H9 (cell line): Measurements from ENCODE around the gene SLC1A4. TPM values are rescaled to one million over a fixed set of nuclear protein-coding genes. Genes with fewer than 3 reads are reported as not detected.

Experiments used
- DNase-seq: peaks from one replicate; pipeline ENCODE4 v3.0.0-alpha.2; 2017
- H2AFZ ChIP-seq: one replicate; pipeline ENCODE4 v1.6.1; 2013; ENCODE audit warnings: mild to moderate bottlenecking, low read length, control low read depth, moderate library complexity
- H2AK5ac ChIP-seq: 2 replicates; pipeline ENCODE4 v1.6.1; 2013; ENCODE audit warnings: low read length, control low read depth, mixed read lengths; ENCODE audit not compliant: insufficient read length
- H2BK120ac ChIP-seq: one replicate; pipeline ENCODE4 v1.6.1; 2013; ENCODE audit warnings: low read depth, mild to moderate bottlenecking, low read length, control low read depth, inconsistent platforms; ENCODE audit not compliant: poor library complexity, severe bottlenecking
- H2BK12ac ChIP-seq: 2 replicates; pipeline ENCODE4 v1.6.1; 2013; ENCODE audit warnings: low read length, control low read depth, mixed read lengths, low read depth; ENCODE audit not compliant: insufficient read length
- H2BK15ac ChIP-seq: 2 replicates; pipeline ENCODE4 v1.6.1; 2013; ENCODE audit warnings: low read depth, low read length, control low read depth
- H2BK20ac ChIP-seq: one replicate; pipeline ENCODE4 v1.6.1; 2013; ENCODE audit warnings: low read depth, mild to moderate bottlenecking, low read length, control low read depth, inconsistent platforms; ENCODE audit not compliant: poor library complexity, severe bottlenecking
- H2BK5ac ChIP-seq: 2 replicates; pipeline ENCODE4 v1.6.1; 2013; ENCODE audit warnings: low read length, control low read depth, mixed read lengths; ENCODE audit not compliant: insufficient read length
- H3K14ac ChIP-seq: 2 replicates; pipeline ENCODE4 v1.6.1; 2013; ENCODE audit warnings: low read length, control low read depth; ENCODE audit not compliant: insufficient read depth
- H3K18ac ChIP-seq: 2 replicates; pipeline ENCODE4 v1.6.1; 2013; ENCODE audit warnings: low read depth, mild to moderate bottlenecking, mixed read lengths, low read length, control low read depth; ENCODE audit not compliant: insufficient read length
- H3K23ac ChIP-seq: 2 replicates; pipeline ENCODE4 v1.6.1; 2013; ENCODE audit warnings: low read length, control low read depth, mixed read lengths, low read depth; ENCODE audit not compliant: insufficient read length
- H3K23me2 ChIP-seq: 2 replicates; pipeline ENCODE4 v1.6.1; 2013; ENCODE audit warnings: low read depth, mild to moderate bottlenecking, mixed read lengths, low read length, control low read depth; ENCODE audit not compliant: insufficient read length, poor library complexity, severe bottlenecking
- H3K27ac ChIP-seq: 2 replicates; pipeline ENCODE4 v1.5.1; 2013; ENCODE audit warnings: low read length, control low read depth, mixed read lengths, low read depth; ENCODE audit not compliant: insufficient read length
- H3K27me3 ChIP-seq: 2 replicates; pipeline ENCODE4 v1.6.1; 2013; ENCODE audit warnings: low read length, control low read depth, inconsistent platforms; ENCODE audit not compliant: insufficient read depth
- H3K4ac ChIP-seq: 2 replicates; pipeline ENCODE4 v1.6.1; 2013; ENCODE audit warnings: low read depth, mild to moderate bottlenecking, control low read depth, inconsistent platforms, low read length, moderate library complexity
- H3K4me1 ChIP-seq: 2 replicates; pipeline ENCODE4 v1.6.1; 2013; ENCODE audit warnings: low read length, control low read depth, inconsistent platforms; ENCODE audit not compliant: insufficient read depth
- H3K4me2 ChIP-seq: 2 replicates; pipeline ENCODE4 v1.6.1; 2013; ENCODE audit warnings: low read length, control low read depth, mixed read lengths; ENCODE audit not compliant: insufficient read length, insufficient read depth
- H3K56ac ChIP-seq: 2 replicates; pipeline ENCODE4 v1.6.1; 2013; ENCODE audit warnings: low read depth, mild to moderate bottlenecking, mixed read lengths, low read length, control low read depth; ENCODE audit not compliant: insufficient read length
- H3K79me1 ChIP-seq: 2 replicates; pipeline ENCODE4 v1.6.1; 2013; ENCODE audit warnings: low read depth, mild to moderate bottlenecking, moderate library complexity, low read length, control low read depth, inconsistent platforms; ENCODE audit not compliant: insufficient read depth, poor library complexity, severe bottlenecking
- H3K79me2 ChIP-seq: 2 replicates; pipeline ENCODE4 v1.6.1; 2013; ENCODE audit warnings: low read length, control low read depth, inconsistent platforms; ENCODE audit not compliant: insufficient read depth
- H3K9ac ChIP-seq: 2 replicates; pipeline ENCODE4 v1.6.1; 2013; ENCODE audit warnings: low read length, control low read depth, mixed read lengths; ENCODE audit not compliant: insufficient read length; ENCODE audit errors: extremely low read depth
- H3K9me3 ChIP-seq: one replicate; pipeline ENCODE4 v1.6.1; 2013; ENCODE audit warnings: low read depth, low read length, inconsistent platforms; ENCODE audit not compliant: control insufficient read depth
- H3T11ph ChIP-seq: one replicate; pipeline ENCODE4 v1.6.1; 2013; ENCODE audit warnings: mild to moderate bottlenecking, low read length, control low read depth, inconsistent platforms
- H4K20me1 ChIP-seq: one replicate; pipeline ENCODE4 v1.6.1; 2013; ENCODE audit not compliant: control insufficient read depth, insufficient read length, insufficient read depth
- H4K5ac ChIP-seq: 2 replicates; pipeline ENCODE4 v1.6.1; 2013; ENCODE audit warnings: low read depth, mild to moderate bottlenecking, mixed read lengths, low read length, control low read depth; ENCODE audit not compliant: insufficient read length
- H4K8ac ChIP-seq: replicated peaks from 2 replicates; pipeline ENCODE4 v1.6.1; 2013; ENCODE audit warnings: low read length, control low read depth, mixed read lengths, low read depth; ENCODE audit not compliant: insufficient read length
- H4K91ac ChIP-seq: 2 replicates; pipeline ENCODE4 v1.6.1; 2013; ENCODE audit warnings: low read depth, mild to moderate bottlenecking, moderate library complexity, mixed read lengths, low read length, control low read depth; ENCODE audit not compliant: insufficient read length
- H3K27ac Mint-ChIP-seq, 3 experiments: 2 replicates in 2 of 3; 3 replicates in 1 of 3; pipeline ENCODE4 v1.8.0; 2020 to 2021; ENCODE audit warnings: mixed read lengths in 3 of 3, mild to moderate bottlenecking in 1 of 3, moderate library complexity in 1 of 3
- H3K27me3 Mint-ChIP-seq: 2 replicates; pipeline ENCODE4 v1.8.0; 2021; ENCODE audit warnings: low read depth, mild to moderate bottlenecking, moderate library complexity, mixed read lengths
- H3K36me3 Mint-ChIP-seq, 3 experiments: 2 replicates in 2 of 3; 3 replicates in 1 of 3; pipeline ENCODE4 v1.8.0; 2020 to 2021; ENCODE audit warnings: low read depth in 3 of 3, mixed read lengths in 3 of 3; ENCODE audit not compliant: insufficient read depth in 1 of 3
- H3K4me1 Mint-ChIP-seq, 2 experiments: 2 replicates each; pipeline ENCODE4 v1.8.0; 2020; ENCODE audit warnings: mixed read lengths in 2 of 2
- H3K4me3 Mint-ChIP-seq, 2 experiments: 2 replicates in 1 of 2; 3 replicates in 1 of 2; pipeline ENCODE4 v1.8.0; 2020 to 2021; ENCODE audit warnings: mild to moderate bottlenecking in 2 of 2, mixed read lengths in 2 of 2, moderate library complexity in 1 of 2
- H3K9me3 Mint-ChIP-seq, 2 experiments: 2 replicates in 1 of 2; 3 replicates in 1 of 2; pipeline ENCODE4 v1.8.0; 2020; ENCODE audit warnings: mild to moderate bottlenecking in 2 of 2, mixed read lengths in 2 of 2, moderate library complexity in 1 of 2
- WGBS: extraction: QIAGEN DNeasy Blood & Tissue Kit; methylation state at CpG from one replicate; pipeline ENCODE4 v1.1.7; 2013; ENCODE audit warnings: missing lambda C conversion rate, low lambda C conversion rate, mixed read lengths; ENCODE audit not compliant: insufficient read length; ENCODE audit errors: extremely low coverage; 5-methylcytosine and 5-hydroxymethylcytosine counted together
- total RNA-seq: library from RNA; stranded (reverse); gene quantifications from 2 replicates; pipeline ENCODE4 v1.2.1, GENCODE V29; 2021
- TF ChIP-seq, protein P1 (sequence below): fragments of 200-600 bp; sonication (generic); conservative IDR thresholded peaks from 3 replicates; pipeline ENCODE4 v1.8.0; 2021; ENCODE audit warnings: antibody characterized with exemption, mild to moderate bottlenecking

The SLC1A4 gene
- total RNA-seq, 1 experiment from 2014 or later = 1.9 TPM

DNA sequence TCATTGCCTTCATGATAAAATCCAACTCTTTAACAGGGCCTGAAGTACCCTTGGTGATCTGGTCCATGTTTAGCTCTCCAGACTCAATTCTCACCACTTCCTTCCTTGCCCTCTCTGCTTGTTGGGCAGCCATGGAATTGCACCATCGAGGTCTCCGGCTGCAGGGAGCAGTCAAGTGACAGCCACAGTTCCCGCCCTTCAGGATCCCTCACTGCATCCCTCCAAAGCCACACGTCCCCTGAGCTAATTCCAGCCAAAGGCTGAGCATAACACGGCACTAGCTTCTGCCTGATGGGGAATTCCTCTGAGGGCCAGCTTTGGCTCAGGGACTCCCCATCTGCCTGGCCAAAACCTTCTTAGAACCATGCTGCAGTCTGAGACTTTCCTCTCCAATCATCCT is 47.4 kb upstream of the SLC1A4 start:
- H3K9me3 Mint-ChIP-seq = no peaks in the 10 kb centered on the region
- H3K27ac Mint-ChIP-seq = no peak overlapping the region; a peak in 1 of 7 replicates
- no peak overlapping the region for H3K14ac ChIP-seq
- no peaks in the 10 kb centered on the region for H3K9me3 ChIP-seq
- H3K4me2 ChIP-seq = no peak overlapping the region
- no peak overlapping the region for H4K91ac ChIP-seq
- H3K4ac ChIP-seq = no peak overlapping the region
- H3K4me1 Mint-ChIP-seq = peaks cover 17 to 19% of the 10 kb centered on the region in 2 experiments
- H3K9ac ChIP-seq = no peak overlapping the region
- H4K8ac ChIP-seq = no peak overlapping the region
- H2AK5ac ChIP-seq = no peak overlapping the region
- H3K23ac ChIP-seq = no peak overlapping the region
- H3K27me3 Mint-ChIP-seq = no peaks in the 10 kb centered on the region; the same call in none of the 2 replicates
- H3K27me3 ChIP-seq = no peaks in the 10 kb centered on the region
- H3K79me2 ChIP-seq = no peaks in the 10 kb centered on the region
- no peaks in the 10 kb centered on the region for H3K36me3 Mint-ChIP-seq
- WGBS = no CpG with 5 or more reads among the region's 5 CpGs
- H3K27ac ChIP-seq = no peak overlapping the region
- H3K4me1 ChIP-seq = no peaks in the 10 kb centered on the region; the same call in 1 of the 2 replicates
- H3K23me2 ChIP-seq = no peaks in the 10 kb centered on the region
- H3T11ph ChIP-seq = no peak overlapping the region
- no peak overlapping the region for H3K56ac ChIP-seq
- DNase-seq = no peak
- no peak overlapping the region for H2AFZ ChIP-seq
- H2BK15ac ChIP-seq = no peak overlapping the region
- no peak overlapping the region for H3K4me3 Mint-ChIP-seq
- no peak overlapping the region for H4K5ac ChIP-seq
- TF ChIP-seq, protein P1, sequence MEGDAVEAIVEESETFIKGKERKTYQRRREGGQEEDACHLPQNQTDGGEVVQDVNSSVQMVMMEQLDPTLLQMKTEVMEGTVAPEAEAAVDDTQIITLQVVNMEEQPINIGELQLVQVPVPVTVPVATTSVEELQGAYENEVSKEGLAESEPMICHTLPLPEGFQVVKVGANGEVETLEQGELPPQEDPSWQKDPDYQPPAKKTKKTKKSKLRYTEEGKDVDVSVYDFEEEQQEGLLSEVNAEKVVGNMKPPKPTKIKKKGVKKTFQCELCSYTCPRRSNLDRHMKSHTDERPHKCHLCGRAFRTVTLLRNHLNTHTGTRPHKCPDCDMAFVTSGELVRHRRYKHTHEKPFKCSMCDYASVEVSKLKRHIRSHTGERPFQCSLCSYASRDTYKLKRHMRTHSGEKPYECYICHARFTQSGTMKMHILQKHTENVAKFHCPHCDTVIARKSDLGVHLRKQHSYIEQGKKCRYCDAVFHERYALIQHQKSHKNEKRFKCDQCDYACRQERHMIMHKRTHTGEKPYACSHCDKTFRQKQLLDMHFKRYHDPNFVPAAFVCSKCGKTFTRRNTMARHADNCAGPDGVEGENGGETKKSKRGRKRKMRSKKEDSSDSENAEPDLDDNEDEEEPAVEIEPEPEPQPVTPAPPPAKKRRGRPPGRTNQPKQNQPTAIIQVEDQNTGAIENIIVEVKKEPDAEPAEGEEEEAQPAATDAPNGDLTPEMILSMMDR = no peak
- H3K79me1 ChIP-seq = no peaks in the 10 kb centered on the region
- no peaks in the 10 kb centered on the region for H4K20me1 ChIP-seq
- H2BK5ac ChIP-seq = no peak overlapping the region
- no peak overlapping the region for H2BK120ac ChIP-seq
- no peak overlapping the region for H2BK20ac ChIP-seq
- H2BK12ac ChIP-seq = no peak overlapping the region
- H3K18ac ChIP-seq = no peak overlapping the region
